Fibroblast of skin of right quadriceps (primary cell): ENCODE results near the gene PLVAP.
A peak's percentile ranks its signal among the peaks of the same experiment; 100 is the strongest.

Experiments used
- DNase-seq: peaks from one replicate; pipeline ENCODE4 v3.0.0-alpha.2; 2013

The PLVAP gene, protein sequence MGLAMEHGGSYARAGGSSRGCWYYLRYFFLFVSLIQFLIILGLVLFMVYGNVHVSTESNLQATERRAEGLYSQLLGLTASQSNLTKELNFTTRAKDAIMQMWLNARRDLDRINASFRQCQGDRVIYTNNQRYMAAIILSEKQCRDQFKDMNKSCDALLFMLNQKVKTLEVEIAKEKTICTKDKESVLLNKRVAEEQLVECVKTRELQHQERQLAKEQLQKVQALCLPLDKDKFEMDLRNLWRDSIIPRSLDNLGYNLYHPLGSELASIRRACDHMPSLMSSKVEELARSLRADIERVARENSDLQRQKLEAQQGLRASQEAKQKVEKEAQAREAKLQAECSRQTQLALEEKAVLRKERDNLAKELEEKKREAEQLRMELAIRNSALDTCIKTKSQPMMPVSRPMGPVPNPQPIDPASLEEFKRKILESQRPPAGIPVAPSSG

GRCh38 chr19:17376935-17377600, at the start of gene PLVAP:
TSS of gene PLVAP (minus strand) at chr19:17377342. CDS start at chr19:17377288, 54 bp downstream.
- DNase-seq, result no peak

GRCh38 chr19:17424743-17425365, 47.7 kb upstream of the PLVAP start:
- DNase-seq, result no peak

- no peak for DNase-seq
Measured at GRCh38 chr19:17423429-17424208, 46.5 kb upstream of the PLVAP start.

- DNase-seq, result no peak
Measured at GRCh38 chr19:17421942-17422341, 44.8 kb upstream of the PLVAP start.

- no peak for DNase-seq
Measured at GRCh38 chr19:17420475-17420924, 43.4 kb upstream of the PLVAP start.

DNA sequence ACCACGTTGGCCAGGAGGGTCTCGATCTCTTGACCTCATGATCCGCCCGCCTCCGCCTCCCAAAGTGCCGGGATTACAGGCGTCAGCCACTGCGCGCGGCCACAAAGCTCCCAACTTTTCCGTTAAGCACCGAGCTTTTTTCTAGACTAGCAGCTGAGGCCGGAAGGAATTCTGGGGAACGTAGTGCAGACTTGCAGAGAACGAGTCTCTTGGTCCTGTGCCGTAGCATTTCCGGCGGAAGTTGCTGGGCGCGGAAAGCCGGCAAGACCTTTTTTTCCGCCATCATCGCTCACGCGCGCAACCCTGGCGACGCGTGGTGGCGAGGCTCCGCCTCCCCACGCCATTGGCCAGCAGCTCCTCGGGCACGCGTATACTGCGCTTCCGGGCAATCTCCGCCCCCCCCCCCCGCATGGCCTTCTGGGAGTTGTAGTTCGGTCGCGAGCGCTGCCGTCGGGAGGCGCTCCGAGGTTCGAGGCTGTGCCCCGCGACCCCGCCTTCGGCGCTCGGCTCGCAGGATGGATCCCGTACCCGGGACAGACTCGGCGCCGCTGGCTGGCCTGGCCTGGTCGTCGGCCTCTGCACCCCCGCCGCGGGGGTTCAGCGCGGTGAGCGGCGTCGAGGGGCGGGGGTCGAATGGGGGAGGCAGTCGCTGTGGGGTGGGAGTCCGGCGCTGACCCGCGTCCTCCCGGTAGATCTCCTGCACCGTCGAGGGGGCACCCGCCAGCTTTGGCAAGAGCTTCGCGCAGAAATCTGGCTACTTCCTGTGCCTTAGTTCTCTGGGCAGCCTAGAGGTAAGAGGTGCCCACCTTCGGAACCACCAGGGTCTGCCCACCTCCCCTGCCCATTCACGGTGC, 42.7 kb upstream of the PLVAP start, which contains the start of gene MVB12A:
TSS of gene MVB12A (plus strand) at position 427 of the 854 bp plus-strand sequence. CDS start at position 516, 89 bp downstream.
- DNase-seq, result peak; percentile 99

GRCh38 chr19:17419154-17419620, 42.0 kb upstream of the PLVAP start:
- DNase-seq, result no peak

DNA sequence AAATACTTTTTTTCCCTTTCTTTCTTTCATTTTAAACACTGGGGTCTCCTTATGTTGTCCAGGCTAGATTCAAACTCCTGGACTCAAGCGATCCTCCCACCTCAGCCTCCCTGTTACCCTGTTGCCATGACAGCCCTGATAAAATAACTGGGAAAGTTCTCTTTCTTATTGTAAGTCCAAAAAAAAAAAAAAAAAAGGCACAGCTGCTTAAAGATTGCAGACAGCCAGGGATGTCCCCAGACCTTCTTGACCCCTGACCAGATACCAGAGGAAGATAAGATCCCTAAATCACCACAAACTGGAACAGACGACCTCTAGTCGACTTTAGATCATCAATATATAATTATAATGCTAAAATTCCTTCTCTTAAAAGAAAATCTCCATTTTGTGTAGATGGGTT, 41.6 kb upstream of the PLVAP start:
- DNase-seq, result no peak

DNA sequence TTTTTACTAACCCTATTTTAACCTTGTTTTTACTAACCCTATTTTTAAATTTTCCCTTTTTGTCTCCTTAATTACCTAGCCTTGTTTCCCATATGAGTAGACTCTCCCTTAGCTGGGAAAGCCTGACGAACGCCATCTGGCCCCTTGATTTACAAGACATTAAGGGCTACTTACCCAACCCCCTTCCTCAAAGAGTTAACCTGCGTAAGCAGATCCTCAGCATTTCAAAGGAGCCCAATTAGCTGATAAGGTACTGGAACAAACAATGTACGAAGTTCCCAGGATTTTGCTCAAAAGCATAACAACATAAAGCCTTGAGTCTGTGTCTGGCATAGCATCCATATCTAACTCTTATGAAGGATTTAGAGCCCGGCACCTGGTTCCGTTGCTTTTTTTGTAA, 38.0 kb upstream of the PLVAP start:
- DNase-seq, result no peak

DNA sequence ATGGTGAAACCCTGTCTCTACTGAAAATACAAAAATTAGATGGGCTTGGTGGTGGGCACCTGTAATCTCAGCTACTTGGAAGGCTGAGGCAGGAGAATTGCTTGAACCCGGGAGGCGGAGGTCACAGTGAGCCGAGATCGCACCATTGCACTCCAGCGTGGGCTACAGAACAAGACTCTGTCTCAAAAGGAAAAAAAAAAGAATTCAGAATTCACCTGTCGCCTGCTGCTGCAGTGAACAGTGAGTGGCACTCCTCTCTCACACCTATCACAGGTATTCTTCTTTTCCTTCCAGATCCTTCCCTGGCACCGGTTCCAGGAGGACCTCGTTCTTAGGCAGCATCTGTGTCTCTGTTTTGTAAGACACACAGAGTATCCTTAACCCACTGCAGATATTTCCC, 37.0 kb upstream of the PLVAP start:
- no peak for DNase-seq

GRCh38 chr19:17411801-17412200, 34.7 kb upstream of the PLVAP start:
- no peak for DNase-seq

DNA sequence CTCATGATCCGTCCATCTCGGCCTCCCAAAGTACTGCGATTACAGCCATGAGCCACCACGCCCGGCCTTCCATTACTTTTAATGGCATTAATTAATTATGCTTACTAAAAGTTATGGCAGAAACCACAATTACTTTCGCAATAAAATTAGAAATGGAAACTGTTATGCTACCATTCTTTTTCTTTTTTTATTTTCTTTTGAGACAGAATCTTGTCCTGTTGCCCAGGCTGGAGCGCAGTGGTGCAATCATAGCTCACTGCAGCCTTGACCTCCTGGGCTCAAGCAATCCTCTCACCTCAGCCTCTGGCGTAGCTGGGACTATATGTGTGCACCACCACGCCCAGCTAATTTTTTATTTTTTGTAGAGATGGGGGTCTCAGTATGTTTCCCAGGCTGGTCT, 32.8 kb upstream of the PLVAP start:
- no peak for DNase-seq

DNA sequence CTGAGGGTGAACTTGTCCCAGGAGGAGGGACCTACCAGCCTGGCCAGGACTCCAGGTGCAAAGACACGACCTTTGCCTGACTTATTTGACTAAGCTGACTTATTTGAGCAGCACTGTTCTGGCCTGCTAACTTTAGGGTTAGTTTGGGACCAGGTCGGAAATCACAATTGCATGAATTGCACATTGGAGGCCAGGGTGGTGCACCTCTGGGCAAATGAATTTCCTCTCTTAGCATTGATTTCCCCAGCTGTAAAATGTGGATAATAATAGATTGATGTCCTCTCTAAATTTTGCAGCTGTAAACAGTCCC, 29.7 kb upstream of the PLVAP start:
- no peak for DNase-seq

GRCh38 chr19:17406046-17406886, 29.1 kb upstream of the PLVAP start:
- no peak for DNase-seq

GRCh38 chr19:17405250-17406045, 28.3 kb upstream of the PLVAP start, which contains the start of gene BST2:
TSS of gene BST2 (minus strand) at chr19:17405630. CDS start at chr19:17405575, 55 bp downstream.
- DNase-seq, result no peak

DNA sequence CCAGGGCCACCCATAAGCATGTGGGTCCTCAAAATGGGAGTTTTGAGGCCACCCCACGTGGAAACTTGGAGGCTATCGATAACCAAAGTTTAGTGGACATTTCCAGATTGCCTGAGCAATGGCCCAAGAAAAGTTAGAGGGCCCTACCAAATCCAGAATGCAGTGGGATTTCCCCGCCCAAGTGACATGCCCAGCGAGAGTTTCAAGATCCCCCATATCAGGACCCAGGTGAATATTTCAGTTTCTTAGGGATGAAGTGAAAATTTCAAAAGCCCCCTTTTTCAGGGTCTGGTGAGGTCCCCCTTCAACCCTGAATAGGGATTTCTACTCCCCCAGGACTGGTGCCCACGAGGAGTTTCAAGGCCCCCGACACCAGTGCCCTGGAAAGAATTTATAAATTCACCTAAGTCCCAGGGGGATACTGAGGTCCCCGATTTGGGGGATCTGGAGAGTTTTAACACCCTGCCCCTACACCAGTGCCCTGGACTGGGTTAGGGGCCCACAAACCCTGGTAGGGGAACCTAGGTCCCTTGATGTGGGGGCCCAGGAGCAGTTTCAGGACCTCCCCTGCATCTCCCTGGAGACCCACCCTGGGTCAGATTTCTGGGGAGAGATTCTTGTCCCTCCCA, 27.6 kb upstream of the PLVAP start:
- DNase-seq, result no peak

- DNase-seq, result no peak
Measured at GRCh38 chr19:17404015-17404414, 26.9 kb upstream of the PLVAP start.

- DNase-seq, result no peak
Measured at GRCh38 chr19:17402982-17403855, 26.1 kb upstream of the PLVAP start.
